Activated CD8-positive, alpha-beta T cell treated with anti-CD3 and anti-CD28 coated beads for 36 hours (primary cell): ENCODE results near the gene TCF12. TPM values are rescaled to one million over a fixed set of nuclear protein-coding genes. Genes with fewer than 3 reads are reported as not detected.

Source experiments
- ATAC-seq: fragments of 200-7000 bp; cut with Tn5 transposase; one replicate; pipeline ENCODE4 v1.10.0; 2021; ENCODE audit warnings: mild to moderate bottlenecking, moderate library complexity
- CTCF ChIA-PET: fragments of 350-600 bp; sonication (Branson Sonifier 250); formaldehyde crosslinking; loops from one replicate; lab custom pipeline; 2021; ENCODE audit warnings: antibody characterized with exemption; lab: Charles Lee
- POLR2A ChIA-PET: fragments of 350-600 bp; sonication (Branson Sonifier 250); formaldehyde crosslinking; loops from one replicate; lab custom pipeline; 2021; ENCODE audit warnings: antibody characterized with exemption; lab: Charles Lee
- DNase-seq: peaks from one replicate; pipeline ENCODE4 v3.0.0-alpha.2; 2020
- H3K27ac Mint-ChIP-seq: one replicate; pipeline ENCODE4 v1.8.0; 2021; ENCODE audit warnings: mild to moderate bottlenecking, mixed read lengths
- H3K27me3 Mint-ChIP-seq: one replicate; pipeline ENCODE4 v1.8.0; 2021; ENCODE audit warnings: mixed read lengths
- H3K36me3 Mint-ChIP-seq: one replicate; pipeline ENCODE4 v1.8.0; 2021; ENCODE audit warnings: low read depth, mixed read lengths
- H3K4me1 Mint-ChIP-seq: one replicate; pipeline ENCODE4 v1.8.0; 2021; ENCODE audit warnings: low read depth, mixed read lengths
- H3K4me3 Mint-ChIP-seq: one replicate; pipeline ENCODE4 v1.8.0; 2021; ENCODE audit warnings: mild to moderate bottlenecking, moderate library complexity, mixed read lengths
- H3K9me3 Mint-ChIP-seq: one replicate; pipeline ENCODE4 v1.8.0; 2021; ENCODE audit warnings: mixed read lengths
- CTCF ChIP-seq: fragments of 200-600 bp; IDR thresholded peaks from one replicate; pipeline ENCODE4 v1.8.0; 2022; ENCODE audit warnings: antibody characterized with exemption, mild to moderate bottlenecking
- intact Hi-C: fragments of 100-400 bp; cut with micrococcal nuclease; formaldehyde crosslinking; loops from one replicate; pipeline ENCODE4 v1.10.0; 2022
- total RNA-seq, 2 experiments: library from RNA; stranded (reverse); gene quantifications; one replicate each; pipeline ENCODE4 v1.2.3, GENCODE V29; 2021

Gene TCF12
- total RNA-seq, 2 experiments from 2014 or later: 60.5 to 67.4 TPM

GRCh38 chr15:57273402-57273801 lies 355.0 kb downstream of the TCF12 start:
- ChIA-PET POLR2A (no interaction called here), CTCF (no interaction called here)
- Mint-ChIP-seq H3K27me3 (no peaks in the 10 kb centered on the region), H3K4me1 (no peaks in the 10 kb centered on the region), H3K9me3 (no peaks in the 10 kb centered on the region), H3K4me3 (no peak overlapping the region), H3K27ac (no peak overlapping the region), H3K36me3 (peaks cover 18% of the 10 kb centered on the region)
- ATAC-seq (no peak), DNase-seq (no peak)
- no peak for TF ChIP-seq CTCF
- intact Hi-C loops: no loop called here

GRCh38 chr15:57278439-57278838 lies 360.0 kb downstream of the TCF12 start:
- H3K27ac Mint-ChIP-seq: no peak overlapping the region
- ChIA-PET CTCF (no interaction called here), POLR2A (no interaction called here)
- peaks cover 23% of the 10 kb centered on the region for H3K36me3 Mint-ChIP-seq
- no peaks in the 10 kb centered on the region for H3K4me1 Mint-ChIP-seq
- ATAC-seq (no peak), DNase-seq (no peak)
- H3K4me3 Mint-ChIP-seq: no peak overlapping the region
- no peaks in the 10 kb centered on the region for H3K27me3 Mint-ChIP-seq
- TF ChIP-seq CTCF: no peak
- no peaks in the 10 kb centered on the region for H3K9me3 Mint-ChIP-seq
- intact Hi-C loops: no loop called here

GRCh38 chr15:57280464-57280863 lies 362.0 kb downstream of the TCF12 start:
- no peak for TF ChIP-seq CTCF
- ChIA-PET CTCF (no interaction called here), POLR2A (no interaction called here)

GRCh38 chr15:57281321-57281720 lies 362.9 kb downstream of the TCF12 start:
- no peaks in the 10 kb centered on the region for H3K27me3 Mint-ChIP-seq
- ATAC-seq (no peak), DNase-seq (no peak)
- intact Hi-C loops: no loop called here
- no peak overlapping the region for H3K4me3 Mint-ChIP-seq
- TF ChIP-seq CTCF: no peak
- H3K4me1 Mint-ChIP-seq: peaks cover 5% of the 10 kb centered on the region
- H3K36me3 Mint-ChIP-seq: peaks cover 26% of the 10 kb centered on the region
- no peak overlapping the region for H3K27ac Mint-ChIP-seq
- H3K9me3 Mint-ChIP-seq: no peaks in the 10 kb centered on the region
- POLR2A ChIA-PET: no interaction called here
- CTCF ChIA-PET: no interaction called here

More at GRCh38 chr15:57280464-57280863, 362.0 kb downstream of the TCF12 start:
- Mint-ChIP-seq H3K9me3 (no peaks in the 10 kb centered on the region), H3K36me3 (peaks cover 31% of the 10 kb centered on the region), H3K27ac (no peak overlapping the region), H3K4me3 (no peak overlapping the region), H3K4me1 (peaks cover 5% of the 10 kb centered on the region), H3K27me3 (no peaks in the 10 kb centered on the region)
- intact Hi-C loops: no loop called here
- DNase-seq (no peak), ATAC-seq (no peak)

- H3K9me3 Mint-ChIP-seq: no peaks in the 10 kb centered on the region
- DNase-seq: no peak
- POLR2A ChIA-PET: no interaction called here
- H3K4me3 Mint-ChIP-seq: no peak overlapping the region
- H3K27ac Mint-ChIP-seq: no peak overlapping the region
- no peaks in the 10 kb centered on the region for H3K27me3 Mint-ChIP-seq
- peaks cover 5% of the 10 kb centered on the region for H3K4me1 Mint-ChIP-seq
- CTCF ChIA-PET: no interaction called here
- peaks cover 35% of the 10 kb centered on the region for H3K36me3 Mint-ChIP-seq
- intact Hi-C loops: no loop called here
- TF ChIP-seq CTCF: no peak
- ATAC-seq: no peak
Observed at GRCh38 chr15:57282686-57283085, 364.2 kb downstream of the TCF12 start.
